Measurements from ENCODE around the gene SREBF2.
"Not testable (repeated sequence)": the region's sequence is repeated elsewhere in the genome, so short reads cannot be mapped to it uniquely, and the experiment has no call there.

Gene SREBF2

DNA sequence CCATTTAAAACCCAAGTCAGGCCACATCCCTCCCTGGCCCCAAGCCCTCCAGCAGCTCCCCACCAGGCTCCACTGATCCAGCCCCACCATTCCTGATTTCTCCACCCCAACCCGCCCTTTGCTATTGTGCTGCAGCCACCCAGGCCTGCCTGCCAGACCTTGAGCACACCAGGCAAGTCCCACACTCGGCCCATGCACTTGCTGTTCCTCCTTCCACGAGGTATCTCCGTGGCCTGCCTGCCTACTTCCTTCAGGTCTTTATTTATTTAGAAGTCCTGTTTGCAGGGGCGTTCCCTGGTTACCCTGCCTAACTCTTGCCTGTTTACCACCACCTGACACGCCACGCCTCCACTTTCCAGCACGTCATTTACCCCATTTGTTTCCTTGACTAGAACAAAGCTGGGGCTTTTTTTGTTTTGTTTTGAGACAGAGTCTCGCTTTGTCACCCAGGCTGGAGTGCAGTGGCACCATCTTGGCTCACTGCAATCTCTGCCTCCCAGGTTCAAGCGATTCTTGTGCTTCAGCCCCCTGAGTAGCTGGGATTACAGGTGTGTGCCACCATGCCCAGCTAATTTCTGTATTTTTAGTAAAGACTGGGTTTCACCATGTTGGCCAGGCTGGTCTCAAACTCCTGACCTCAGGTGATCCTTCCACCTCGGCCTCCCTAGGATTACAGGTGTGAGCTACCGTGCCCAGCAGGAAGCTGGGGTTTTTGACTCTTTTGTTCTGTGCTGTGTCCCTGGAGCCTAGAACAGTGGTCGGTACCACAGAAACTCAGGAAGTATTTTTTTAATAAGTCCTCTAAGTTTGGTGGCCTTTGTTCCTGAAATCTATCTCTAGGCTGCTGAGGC, 107.3 kb downstream of the SREBF2 start:
- FAIRE-seq (peak; percentile 100), DNase-seq (ENCODE audit: insufficient read length, low spot score) (no peak)

DNA sequence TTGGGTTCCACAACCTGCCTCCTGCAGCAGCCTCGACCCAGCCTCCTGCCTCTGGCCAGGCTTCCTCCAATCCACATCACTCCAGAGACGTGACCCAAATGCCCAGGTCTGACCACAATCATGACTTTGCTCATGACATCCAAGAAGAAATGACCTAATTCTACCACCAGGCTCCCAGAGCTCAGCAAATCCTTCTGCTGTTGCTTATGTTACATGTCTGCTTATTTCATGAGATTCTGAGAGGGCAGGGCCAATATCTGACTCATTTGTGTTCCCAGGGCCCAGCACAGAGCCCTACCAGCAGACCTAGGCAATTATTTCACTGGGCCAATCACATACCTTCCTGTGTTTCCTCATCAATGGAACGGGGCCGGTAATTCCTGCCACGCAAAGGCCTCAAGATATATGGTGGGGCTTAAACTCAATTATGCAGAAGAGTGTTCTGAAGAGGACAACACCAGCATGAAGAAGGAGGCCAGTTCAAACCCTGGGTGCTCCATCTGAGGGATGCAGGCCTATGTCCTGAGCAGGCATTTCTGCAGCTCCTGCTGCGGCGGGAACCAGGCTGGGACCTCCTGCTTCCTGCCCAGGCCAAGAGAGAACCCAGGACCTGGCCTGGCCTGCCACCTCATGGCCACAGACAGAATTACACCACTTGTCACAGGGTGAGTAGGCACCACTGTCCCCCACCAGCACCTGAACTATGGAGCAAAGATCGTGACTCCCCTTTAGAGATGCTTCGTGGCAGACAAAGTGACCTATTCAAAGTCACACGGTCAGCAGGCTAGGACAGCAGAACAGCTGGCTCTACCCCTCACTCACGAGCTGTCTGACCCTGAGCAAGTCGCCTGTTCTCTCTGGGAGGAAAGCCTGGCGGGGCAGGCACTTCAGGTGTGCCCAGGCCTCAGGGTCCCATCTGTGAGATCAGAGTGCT, 108.2 kb downstream of the SREBF2 start:
- no peak for DNase-seq (ENCODE audit: insufficient read length, low spot score)
- FAIRE-seq, result peak; percentile 97

DNA sequence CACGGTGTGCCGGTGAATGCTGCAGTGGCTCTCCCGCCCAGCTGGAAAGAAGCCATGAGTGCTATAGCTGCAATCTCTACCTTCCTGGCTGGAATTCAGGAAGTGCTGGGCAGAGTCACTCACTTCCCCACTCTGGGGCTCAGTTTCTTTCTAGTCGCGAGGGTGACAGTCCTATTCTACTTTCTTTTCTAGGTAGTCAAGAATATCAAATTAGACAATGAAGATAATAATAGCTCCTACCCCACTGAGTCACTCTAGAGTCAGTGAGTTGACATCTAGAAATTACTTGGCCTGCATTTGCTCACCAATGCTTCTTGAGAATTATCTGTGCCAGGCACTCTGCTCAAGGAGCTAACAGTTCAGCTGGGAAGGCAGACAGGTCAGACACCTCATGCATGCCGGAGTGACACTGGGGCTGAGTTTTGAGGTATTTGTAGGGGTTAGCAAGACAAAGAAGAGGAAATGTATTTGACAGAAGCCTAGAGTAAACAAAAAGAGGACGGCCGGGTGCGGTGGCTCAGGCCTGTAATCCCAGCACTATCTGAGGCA, 110.8 kb downstream of the SREBF2 start:
- no peak for DNase-seq (ENCODE audit: insufficient read length, low spot score)
- no peak for FAIRE-seq

DNA sequence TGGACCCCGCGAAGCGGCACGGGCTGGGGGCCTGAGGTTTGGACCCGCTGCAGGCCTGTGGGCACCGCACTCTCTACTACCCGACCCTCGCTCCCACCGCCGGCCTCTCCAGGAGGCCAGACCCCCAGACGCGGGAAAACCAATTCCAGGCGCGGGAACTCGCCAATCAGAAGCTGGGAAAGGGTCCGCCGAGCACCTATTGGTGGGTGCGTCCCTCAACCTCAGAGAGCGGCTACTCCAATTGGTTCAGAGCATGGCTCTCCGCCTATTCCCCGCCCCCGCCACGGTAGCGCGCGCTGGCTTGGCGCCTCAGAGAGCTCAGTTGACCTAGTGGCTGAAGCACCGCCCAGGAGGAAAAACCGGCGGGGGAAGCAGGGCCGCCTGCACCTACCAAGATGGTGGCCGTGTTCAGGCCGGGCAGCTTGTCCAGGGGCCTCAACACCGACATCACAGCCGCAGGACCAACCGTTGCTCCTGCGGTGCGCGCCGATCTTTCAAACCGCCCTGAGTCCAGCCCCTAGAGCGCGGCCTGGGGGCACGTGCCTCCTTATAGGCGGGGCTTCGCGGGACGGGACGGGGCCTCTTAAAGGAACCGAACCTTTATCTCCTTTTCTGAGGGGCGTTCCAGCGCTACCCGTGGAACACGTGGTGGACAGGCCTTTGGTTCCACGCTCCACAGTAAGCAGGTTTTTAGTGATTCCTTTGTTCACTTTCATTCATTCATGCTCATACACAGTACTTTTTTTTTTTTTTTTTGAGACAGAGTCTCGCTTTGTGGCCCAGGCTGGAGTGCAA, 113.9 kb downstream of the SREBF2 start, which contains the start of gene CENPM:
TSS of gene CENPM (minus strand) at position 524 of the 795 bp plus-strand sequence. CDS start at position 448, 76 bp downstream.
- FAIRE-seq (peak; percentile 96), DNase-seq (ENCODE audit: insufficient read length, low spot score) (peak; percentile 66)

DNA sequence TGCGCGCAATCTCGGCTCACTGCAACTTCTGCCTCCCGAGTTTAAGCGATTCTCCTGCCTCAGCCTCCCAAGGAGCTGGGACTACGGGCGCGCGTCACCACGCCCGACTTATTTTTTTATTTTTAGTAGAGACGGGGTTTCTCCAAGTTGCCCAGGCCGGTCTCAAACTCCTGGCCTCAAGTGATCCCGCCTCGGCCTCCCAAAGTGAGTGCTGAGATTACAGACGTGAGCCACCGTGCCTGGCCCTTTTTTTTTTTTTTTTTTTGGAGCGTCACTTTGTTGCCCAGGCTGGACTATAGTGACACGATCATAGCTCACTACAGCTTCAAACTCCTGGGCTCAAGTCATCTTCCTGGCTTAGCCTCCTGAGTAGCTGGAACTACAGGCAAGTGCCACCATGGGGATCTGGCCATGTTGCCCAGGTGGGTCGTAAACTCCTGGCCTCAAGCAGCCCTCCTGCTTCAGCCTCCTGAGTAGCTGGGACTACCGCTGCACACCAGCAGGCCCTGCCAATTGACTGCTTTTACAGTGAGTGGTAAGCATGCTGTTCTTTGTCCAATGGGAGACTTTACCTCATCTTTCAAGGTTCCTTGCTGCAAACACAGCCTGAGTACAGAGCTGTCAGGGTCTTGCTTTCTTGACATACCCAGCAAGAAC, 114.6 kb downstream of the SREBF2 start:
- DNase-seq (ENCODE audit: insufficient read length, low spot score) (no peak), FAIRE-seq (no peak)

DNA sequence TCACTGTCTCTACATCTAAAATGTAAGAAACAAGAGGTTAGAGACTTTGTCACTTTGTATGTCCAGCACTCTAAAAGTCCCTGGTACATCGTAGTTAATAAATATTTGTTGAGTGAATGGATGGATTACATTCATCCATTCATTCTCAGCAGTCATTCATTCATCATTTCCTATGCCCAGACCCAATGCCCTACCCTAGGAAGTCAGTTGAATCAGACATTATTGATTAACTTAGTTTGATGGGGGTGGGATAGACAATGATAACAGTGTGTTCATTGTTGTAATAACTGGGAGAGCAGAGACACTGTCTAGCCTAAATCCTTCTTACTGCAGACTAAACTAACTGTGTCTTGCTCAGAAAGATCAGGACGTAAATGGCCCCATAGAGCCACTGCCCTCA, 115.2 kb downstream of the SREBF2 start:
- no peak for FAIRE-seq
- DNase-seq (ENCODE audit: insufficient read length, low spot score), result no peak

DNA sequence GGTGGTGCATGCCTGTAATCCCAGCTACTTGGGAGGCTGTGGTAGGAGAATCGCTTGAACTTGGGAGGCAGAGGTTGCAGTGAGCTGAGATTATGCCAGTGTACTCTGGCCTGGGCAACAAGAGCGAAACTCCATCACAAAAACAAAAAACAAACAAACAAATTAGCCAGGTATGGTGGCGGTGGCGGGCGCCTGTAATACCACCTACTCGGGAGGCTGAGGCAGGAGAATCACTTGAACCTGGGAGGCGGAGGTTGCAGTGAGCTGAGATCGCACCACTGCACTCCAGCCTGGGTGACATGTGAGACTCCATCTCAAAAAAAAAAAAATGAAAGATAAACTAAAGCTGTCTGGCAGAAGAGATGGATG, 116.0 kb downstream of the SREBF2 start:
- not testable (repeated sequence) for FAIRE-seq; DNase-seq (ENCODE audit: insufficient read length, low spot score)

DNA sequence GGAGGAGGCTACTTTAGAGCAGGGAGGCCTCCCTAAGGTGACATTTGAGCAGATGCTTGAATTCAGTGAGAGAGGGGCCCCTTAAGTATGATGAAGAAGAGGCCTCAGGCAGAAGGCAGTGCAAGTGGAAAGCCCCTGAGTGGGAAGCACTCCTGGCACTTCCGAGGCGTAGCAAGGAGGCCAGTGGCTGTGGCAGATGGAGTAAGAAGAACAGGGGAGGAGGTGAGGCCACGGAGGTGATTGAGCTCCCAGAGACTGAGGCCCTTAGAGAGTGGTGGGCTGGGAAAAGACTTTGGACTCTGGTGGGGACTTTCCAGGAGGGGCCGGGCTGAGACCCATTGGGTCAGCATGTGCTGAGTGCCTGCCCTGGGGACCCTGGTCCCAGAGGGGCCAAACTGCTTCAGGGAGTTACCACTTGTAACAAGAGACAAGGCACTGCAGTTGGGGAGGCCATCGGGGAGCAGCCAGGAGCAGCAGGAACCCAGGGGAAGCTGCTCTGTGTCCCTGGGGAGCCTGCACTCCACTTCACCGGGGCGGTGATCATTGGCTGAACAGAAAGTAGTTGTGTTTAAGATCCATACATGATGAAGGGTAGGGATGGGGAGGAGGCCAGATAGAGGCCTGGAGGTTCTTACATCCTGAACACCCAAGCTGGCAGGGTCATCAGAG, 116.5 kb downstream of the SREBF2 start:
- FAIRE-seq (peak; percentile 87), DNase-seq (ENCODE audit: insufficient read length, low spot score) (no peak)

DNA sequence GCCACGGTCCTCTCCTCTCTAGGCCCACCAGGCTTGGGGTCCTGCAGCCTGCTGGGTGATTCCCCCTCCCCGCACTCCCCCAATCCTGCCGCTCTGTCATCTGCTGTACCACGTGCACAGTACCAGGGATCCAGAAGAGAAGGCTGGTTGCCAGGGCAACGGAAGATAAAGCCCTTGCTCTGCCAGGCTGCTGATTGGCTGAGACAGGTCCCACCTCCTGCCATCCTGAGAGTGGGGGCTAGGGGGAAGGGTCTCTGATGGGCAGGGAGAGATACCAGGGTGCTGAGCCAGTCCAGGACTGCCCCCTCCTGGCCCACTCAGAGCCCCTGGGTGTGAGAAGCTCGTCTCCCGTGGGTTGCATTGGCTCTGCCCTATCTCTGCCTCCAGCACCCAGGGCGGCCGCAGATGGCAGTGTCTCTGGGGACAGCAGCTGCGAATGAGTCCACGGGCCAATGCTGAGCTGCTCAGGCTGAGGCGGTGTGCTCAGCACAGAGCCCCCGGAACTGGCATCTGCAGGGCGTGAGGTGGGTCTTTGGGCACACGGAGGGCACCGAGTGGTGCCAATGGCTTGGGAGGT, 119.1 kb downstream of the SREBF2 start, which contains the start of gene SMIM45:
TSS of gene SMIM45 (plus strand) at position 253 of the 577 bp plus-strand sequence.
- DNase-seq (ENCODE audit: insufficient read length, low spot score), result no peak
- no peak for FAIRE-seq

DNA sequence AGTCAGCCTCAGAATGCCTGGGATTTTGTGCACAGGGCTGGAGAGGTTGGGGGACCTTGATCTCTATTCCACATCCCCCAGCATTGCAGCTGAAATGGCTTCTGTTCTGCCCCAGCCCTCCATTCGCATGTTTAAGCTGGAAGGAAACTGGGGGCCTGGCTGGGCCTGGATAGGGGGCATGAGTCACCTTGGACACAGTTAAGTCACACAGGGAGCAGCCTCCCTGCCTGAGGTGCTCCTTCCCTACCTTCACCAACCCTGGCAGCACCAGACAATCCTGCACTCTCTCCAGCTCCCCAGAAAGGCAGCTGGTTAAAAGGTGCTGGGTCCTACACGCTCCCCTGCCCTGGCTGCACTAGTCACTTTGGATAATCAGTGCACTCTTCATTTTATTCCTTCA, 119.8 kb downstream of the SREBF2 start:
- DNase-seq (ENCODE audit: insufficient read length, low spot score) (no peak), FAIRE-seq (no peak)
